ENCODE measurements around the gene COA3. TPM values are rescaled to one million over a fixed set of nuclear protein-coding genes. Genes with fewer than 3 reads are reported as not detected.
A peak's percentile ranks its signal among the peaks of the same experiment; 100 is the strongest.

COA3 gene
- polyA plus RNA-seq, 1 of the 3 experiments (the other 2 are of a cell fraction): 103 TPM

- TF ChIP-seq IRF3 (IDR thresholded peaks at IDR 0.05; ENCODE audit: low read depth, low read length) (no peak), YY1 (IDR thresholded peaks at IDR 0.05; ENCODE audit: low read depth) (no peak)
Observed at GRCh38 chr17:42821176-42821575, 22.7 kb upstream of the COA3 start (continued).

- Histone ChIP-seq H3K4me1 (ENCODE audit: control insufficient read depth in 1 of 2, insufficient read depth in 2 of 2, low read depth in 1 of 2, low read length in 1 of 2) (peaks cover 7 to 11% of the 10 kb centered on the region in 2 experiments), H3K9me2 (no peaks in the 10 kb centered on the region), H3K4me2 (no peak overlapping the region), H3K9ac (no peak overlapping the region), H3K4me3 (ENCODE audit: low read depth in 2 of 2, low read length in 1 of 2) (peak overlapping the region in 1 of 2 experiments; percentile 27; a peak in 1 of 4 replicates), H3K9me3 (no peaks in the 10 kb centered on the region), H3K27ac (ENCODE audit: low read depth in 2 of 2, low read length in 1 of 2) (no peak overlapping the region), H3K79me2 (ENCODE audit: insufficient read depth) (peaks cover 34% of the 10 kb centered on the region), H3F3A (replicated peaks; ENCODE audit: insufficient read depth) (peaks cover 55% of the 10 kb centered on the region), H3K27me3 (ENCODE audit: insufficient read depth) (no peaks in the 10 kb centered on the region), H2AFZ (ENCODE audit: low read depth) (no peak overlapping the region), H4K20me1 (ENCODE audit: insufficient read depth) (no peaks in the 10 kb centered on the region), H3K36me3 (replicated peaks in 1 of 2; ENCODE audit: control insufficient read depth in 1 of 2, insufficient read depth in 2 of 2, low read length in 1 of 2) (peaks cover 55 to 67% of the 10 kb centered on the region in 2 experiments)
- 0% methylated on average over 2 of the region's 2 CpGs for WGBS (ENCODE audit: low lambda C conversion rate)
- DNase-seq: peak; percentile 70
- CTCF ChIA-PET: interaction anchor here (0.6 to 3.7 kb wide), 24 partner anchors 8 to 247 kb away, joined by 3 to 35 read pairs (median 4); partner anchors contain the start of genes CNTD1, COA3 and WNK4
- TF ChIP-seq GATA2 (CRISPR knock-in tag; IDR thresholded peaks at IDR 0.05) (no peak), EZH2phosphoT487 (IDR thresholded peaks at IDR 0.05; ENCODE audit: borderline replicate concordance, low read depth) (no peak), MAX (IDR thresholded peaks at IDR 0.05; ENCODE audit: low read depth) (no peak), PBX3 (IDR thresholded peaks at IDR 0.05) (peak; percentile 41; the same call in 1 of the 2 replicates), RAD21 (IDR thresholded peaks at IDR 0.05; ENCODE audit: low read length) (peak; percentile 40), SMC3 (IDR thresholded peaks at IDR 0.05; ENCODE audit: low read depth, low read length) (peak; percentile 42), CTCF (IDR thresholded peaks at IDR 0.05) (peak; percentile 89), MXI1 (IDR thresholded peaks at IDR 0.05; ENCODE audit: low read depth, low read length) (no peak)
- POLR2A ChIA-PET: interaction anchor here (1.0 kb wide), 1 partner anchor 10 kb away, joined by 3 read pairs; no protein-coding TSS in a partner anchor
Observed at GRCh38 chr17:42819939-42820535, 21.5 kb upstream of the COA3 start.

Data from SK-N-SH (cell line).